SU-DHL-6 (cell line): Measurements from ENCODE around the gene PKD1.

Source experiments
- H2AFZ ChIP-seq: fragments of 200-600 bp; sonication (generic); 2 replicates; pipeline ENCODE4 v1.6.1; 2014; ENCODE audit warnings: low read depth, mild to moderate bottlenecking, moderate library complexity, mixed read lengths, antibody characterized with exemption, low read length; ENCODE audit not compliant: severe bottlenecking
- H3F3A ChIP-seq: fragments of 200-600 bp; shearing (Covaris generic); 2 replicates; pipeline ENCODE4 v1.6.0; 2016; ENCODE audit warnings: antibody characterized with exemption, mild to moderate bottlenecking; ENCODE audit not compliant: insufficient read depth
- H3K27ac ChIP-seq: fragments of 200-600 bp; sonication (generic); 2 replicates; pipeline ENCODE4 v1.5.1; 2016; ENCODE audit warnings: low read depth, mild to moderate bottlenecking, low read length, moderate library complexity, mixed read lengths
- H3K27me3 ChIP-seq: fragments of 200-600 bp; sonication (generic), shearing (Covaris generic); 2 replicates; pipeline ENCODE4 v1.6.0; 2014; ENCODE audit warnings: mild to moderate bottlenecking, low read length
- H3K36me3 ChIP-seq: fragments of 200-600 bp; sonication (generic); 2 replicates; pipeline ENCODE4 v1.6.1; 2014; ENCODE audit warnings: mild to moderate bottlenecking, low read length, mixed read lengths
- H3K4me2 ChIP-seq: fragments of 300-600, 200-600 bp; shearing (Covaris generic), sonication (generic); 2 replicates; pipeline ENCODE4 v1.6.0; 2014; ENCODE audit warnings: low read length, low read depth, mild to moderate bottlenecking; ENCODE audit not compliant: poor library complexity, severe bottlenecking
- H3K4me3 ChIP-seq: fragments of 200-600 bp; sonication (generic); 2 replicates; pipeline ENCODE4 v1.5.1; 2014; ENCODE audit warnings: antibody characterized with exemption, low read length, mild to moderate bottlenecking, mixed read lengths; ENCODE audit not compliant: insufficient read depth, poor library complexity, severe bottlenecking
- H3K79me2 ChIP-seq: fragments of 200-600 bp; sonication (generic); 2 replicates; pipeline ENCODE4 v1.6.1; 2014; ENCODE audit warnings: mild to moderate bottlenecking, low read length, moderate library complexity; ENCODE audit not compliant: insufficient read depth
- H3K9ac ChIP-seq: fragments of 200-600 bp; sonication (generic); 2 replicates; pipeline ENCODE4 v1.7.0; 2014; ENCODE audit warnings: mild to moderate bottlenecking, low read length
- H3K9me2 ChIP-seq: fragments of 200-600 bp; sonication (generic); replicated peaks from 2 replicates; pipeline ENCODE4 v1.6.1; 2014; ENCODE audit warnings: low read length; ENCODE audit not compliant: insufficient read depth
- H3K9me3 ChIP-seq: fragments of 200-600 bp; sonication (generic); 2 replicates; pipeline ENCODE4 v1.6.1; 2014; ENCODE audit warnings: low read length, mixed read lengths; ENCODE audit not compliant: insufficient read depth
- H4K20me1 ChIP-seq: fragments of 200-600 bp; sonication (generic); 2 replicates; pipeline ENCODE4 v1.6.1; 2014; ENCODE audit warnings: low read depth, mild to moderate bottlenecking, antibody characterized with exemption, low read length, moderate library complexity, mixed read lengths
- EZH2phosphoT487 ChIP-seq: fragments of 200-600 bp; sonication (generic), shearing (Covaris generic); conservative IDR thresholded peaks from 2 replicates; pipeline ENCODE4 v1.6.1; 2018; ENCODE audit warnings: mild to moderate bottlenecking, antibody characterized with exemption, low read length, moderate library complexity, mixed read lengths
- TF ChIP-seq, protein P1 (sequence below): fragments of 200-600 bp; sonication (generic); IDR thresholded peaks from one replicate; pipeline ENCODE4 v1.5.1; 2017; ENCODE audit warnings: antibody characterized with exemption, mild to moderate bottlenecking, low read length, moderate library complexity; ENCODE audit not compliant: insufficient read depth, poor library complexity, severe bottlenecking

The PKD1 gene

DNA sequence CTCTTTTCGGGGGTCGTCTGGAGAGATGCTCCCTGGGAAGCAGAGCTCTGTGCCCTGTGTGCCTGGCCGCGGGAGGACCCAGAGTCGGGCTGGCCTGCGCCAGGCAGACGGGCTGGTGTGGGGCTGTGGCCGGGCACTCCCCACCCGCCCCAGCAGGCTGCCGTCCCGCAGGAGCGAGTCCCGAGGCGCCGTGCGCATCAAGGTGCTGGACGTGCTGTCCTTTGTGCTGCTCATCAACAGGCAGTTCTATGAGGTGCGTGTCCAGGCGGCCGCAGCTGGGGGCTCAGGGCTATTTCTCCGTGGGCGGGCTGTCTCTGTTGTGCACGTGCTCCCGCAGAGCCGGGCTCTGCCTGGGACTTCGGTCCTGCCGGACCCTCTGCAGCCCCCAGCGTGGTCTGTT is 72.9 kb downstream of the PKD1 start:
- H3K79me2 ChIP-seq: no peaks in the 10 kb centered on the region
- no peak overlapping the region for H3K4me3 ChIP-seq
- no peak for TF ChIP-seq EZH2phosphoT487
- TF ChIP-seq, protein P1, sequence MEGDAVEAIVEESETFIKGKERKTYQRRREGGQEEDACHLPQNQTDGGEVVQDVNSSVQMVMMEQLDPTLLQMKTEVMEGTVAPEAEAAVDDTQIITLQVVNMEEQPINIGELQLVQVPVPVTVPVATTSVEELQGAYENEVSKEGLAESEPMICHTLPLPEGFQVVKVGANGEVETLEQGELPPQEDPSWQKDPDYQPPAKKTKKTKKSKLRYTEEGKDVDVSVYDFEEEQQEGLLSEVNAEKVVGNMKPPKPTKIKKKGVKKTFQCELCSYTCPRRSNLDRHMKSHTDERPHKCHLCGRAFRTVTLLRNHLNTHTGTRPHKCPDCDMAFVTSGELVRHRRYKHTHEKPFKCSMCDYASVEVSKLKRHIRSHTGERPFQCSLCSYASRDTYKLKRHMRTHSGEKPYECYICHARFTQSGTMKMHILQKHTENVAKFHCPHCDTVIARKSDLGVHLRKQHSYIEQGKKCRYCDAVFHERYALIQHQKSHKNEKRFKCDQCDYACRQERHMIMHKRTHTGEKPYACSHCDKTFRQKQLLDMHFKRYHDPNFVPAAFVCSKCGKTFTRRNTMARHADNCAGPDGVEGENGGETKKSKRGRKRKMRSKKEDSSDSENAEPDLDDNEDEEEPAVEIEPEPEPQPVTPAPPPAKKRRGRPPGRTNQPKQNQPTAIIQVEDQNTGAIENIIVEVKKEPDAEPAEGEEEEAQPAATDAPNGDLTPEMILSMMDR: no peak
- no peaks in the 10 kb centered on the region for H3K9me2 ChIP-seq
- no peak overlapping the region for H3K27ac ChIP-seq
- H4K20me1 ChIP-seq: no peaks in the 10 kb centered on the region
- H3K4me2 ChIP-seq: no peak overlapping the region
- no peaks in the 10 kb centered on the region for H3K9me3 ChIP-seq
- no peak overlapping the region for H2AFZ ChIP-seq
- no peaks in the 10 kb centered on the region for H3K36me3 ChIP-seq
- no peaks in the 10 kb centered on the region for H3K27me3 ChIP-seq
- no peak overlapping the region for H3K9ac ChIP-seq
- no peaks in the 10 kb centered on the region for H3F3A ChIP-seq

DNA sequence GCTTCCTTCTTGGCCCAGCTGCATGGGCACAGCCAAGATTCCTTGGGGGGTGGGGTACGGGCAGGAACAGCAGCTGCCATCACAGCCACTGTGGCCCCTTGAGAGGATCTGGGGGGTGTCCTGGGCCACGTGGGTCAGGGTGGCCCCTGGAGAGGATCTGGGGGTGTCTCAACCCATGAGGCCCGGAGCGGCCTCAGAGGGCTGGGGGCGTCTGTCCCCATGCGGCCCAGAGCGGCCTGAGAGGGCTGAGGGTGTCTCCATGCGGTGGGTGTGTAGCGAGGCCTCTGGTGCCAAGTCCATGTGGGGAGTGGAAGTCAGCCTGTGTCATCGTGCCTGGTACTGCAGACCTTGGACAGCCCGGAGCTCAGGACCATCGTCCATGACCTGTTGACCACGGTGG is 74.2 kb downstream of the PKD1 start:
- no peak overlapping the region for H3K4me3 ChIP-seq
- no peaks in the 10 kb centered on the region for H3K36me3 ChIP-seq
- H3K9ac ChIP-seq: no peak overlapping the region

DNA sequence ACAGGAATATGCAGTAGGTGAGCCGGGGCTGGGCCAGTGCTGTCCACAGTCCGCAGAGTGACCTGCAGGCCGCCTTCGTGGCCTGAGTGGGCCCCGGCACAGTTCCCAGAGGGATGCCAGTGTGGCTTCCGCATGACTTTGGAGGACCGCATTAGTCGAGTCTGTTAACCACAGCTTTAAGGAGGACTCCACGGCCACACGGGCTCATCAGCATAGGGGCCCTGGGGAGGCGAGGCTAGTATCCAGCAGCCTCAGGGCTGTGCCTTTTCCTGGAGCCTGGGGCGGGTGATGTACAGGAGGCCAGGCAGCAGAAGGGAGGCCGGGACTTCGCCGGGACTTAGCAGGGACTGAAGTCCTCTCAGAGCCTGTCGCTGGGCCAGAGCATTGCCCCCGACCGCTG is 74.7 kb downstream of the PKD1 start:
- Histone ChIP-seq H3K9ac (no peak overlapping the region), H3K36me3 (no peaks in the 10 kb centered on the region), H2AFZ (no peak overlapping the region), H3K9me3 (no peaks in the 10 kb centered on the region), H3K79me2 (no peaks in the 10 kb centered on the region), H3K27ac (no peak overlapping the region), H3K9me2 (no peaks in the 10 kb centered on the region), H3F3A (no peaks in the 10 kb centered on the region), H4K20me1 (no peaks in the 10 kb centered on the region), H3K27me3 (no peaks in the 10 kb centered on the region), H3K4me2 (no peak overlapping the region), H3K4me3 (no peak overlapping the region)
- TF ChIP-seq, protein P1: no peak
- TF ChIP-seq EZH2phosphoT487: no peak

More for the DNA sequence above, 74.2 kb downstream of the PKD1 start:
- Histone ChIP-seq H3K79me2 (no peaks in the 10 kb centered on the region), H3K9me2 (no peaks in the 10 kb centered on the region), H3K4me2 (no peak overlapping the region), H3F3A (no peaks in the 10 kb centered on the region), H3K27ac (no peak overlapping the region), H2AFZ (no peak overlapping the region), H3K9me3 (no peaks in the 10 kb centered on the region), H4K20me1 (no peaks in the 10 kb centered on the region), H3K27me3 (no peaks in the 10 kb centered on the region)
- no peak for TF ChIP-seq EZH2phosphoT487
- TF ChIP-seq, protein P1: no peak

DNA sequence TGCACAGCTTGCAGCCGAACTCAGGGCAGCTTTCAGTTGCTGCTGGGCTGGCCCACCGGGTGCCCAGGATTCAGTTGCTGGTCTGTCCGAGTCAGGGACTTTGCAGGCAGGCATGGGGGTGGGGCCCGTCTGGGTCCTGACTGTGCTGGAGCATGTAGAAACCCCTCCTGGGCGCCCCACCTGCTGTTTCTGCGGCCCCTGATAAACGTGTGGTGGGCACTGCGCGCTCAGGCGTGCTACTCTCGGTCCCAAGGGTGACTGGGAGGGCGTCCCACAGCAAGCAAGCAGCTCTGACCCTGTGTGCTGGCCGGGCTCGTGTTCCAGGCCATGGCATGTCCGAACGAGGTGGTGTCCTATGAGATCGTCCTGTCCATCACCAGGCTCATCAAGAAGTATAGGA is 75.4 kb downstream of the PKD1 start:
- Histone ChIP-seq H3K9ac (no peak overlapping the region), H3K9me2 (no peaks in the 10 kb centered on the region), H2AFZ (no peak overlapping the region), H3F3A (no peaks in the 10 kb centered on the region), H3K27ac (no peak overlapping the region), H3K4me3 (no peak overlapping the region), H3K36me3 (no peaks in the 10 kb centered on the region), H3K9me3 (no peaks in the 10 kb centered on the region), H4K20me1 (no peaks in the 10 kb centered on the region), H3K27me3 (no peaks in the 10 kb centered on the region), H3K4me2 (no peak overlapping the region), H3K79me2 (no peaks in the 10 kb centered on the region)
- TF ChIP-seq, protein P1: no peak
- no peak for TF ChIP-seq EZH2phosphoT487
